Activated T-cell treated with anti-CD3 and anti-CD28 coated beads for 48 hours (primary cell): ENCODE results near the gene CREBL2.
"Not testable (repeated sequence)": the region's sequence is repeated elsewhere in the genome, so short reads cannot be mapped to it uniquely, and the experiment has no call there.

Experiments
- DNase-seq: peaks from one replicate; pipeline ENCODE4 v3.0.0-alpha.2; 2020; ENCODE audit warnings: low read depth

CREBL2 gene

GRCh38 chr12:12611512-12612306, at the start of gene CREBL2:
TSS of gene CREBL2 (plus strand) at chr12:12611876. CDS start at chr12:12612173, 297 bp downstream.
- peak; percentile 84 for DNase-seq

GRCh38 chr12:12562016-12562483, 49.6 kb upstream of the CREBL2 start:
- DNase-seq = no peak

- peak; percentile 71 for DNase-seq
These were observed 49.0 kb upstream of the CREBL2 start, which contains the start of gene DUSP16 for GRCh38 chr12:12562585-12563261. TSS of gene DUSP16 (minus strand) at chr12:12562863. CDS start at chr12:12521098, 41,765 bp downstream.

- DNase-seq = no peak
These were observed 48.3 kb upstream of the CREBL2 start for GRCh38 chr12:12563290-12563928.

- DNase-seq = no peak
These were observed 46.8 kb upstream of the CREBL2 start for GRCh38 chr12:12564911-12565310.

GRCh38 chr12:12565971-12566370, 45.7 kb upstream of the CREBL2 start:
- not testable (repeated sequence) for DNase-seq

GRCh38 chr12:12572659-12573058, 39.0 kb upstream of the CREBL2 start:
- DNase-seq = no peak

GRCh38 chr12:12577786-12578185, 33.9 kb upstream of the CREBL2 start:
- DNase-seq = no peak

GRCh38 chr12:12580716-12581115, 31.0 kb upstream of the CREBL2 start:
- not testable (repeated sequence) for DNase-seq

- no peak for DNase-seq
These were observed 29.3 kb upstream of the CREBL2 start for GRCh38 chr12:12582193-12582881.

GRCh38 chr12:12582895-12583303, 28.8 kb upstream of the CREBL2 start:
- DNase-seq = peak; percentile 43

GRCh38 chr12:12583510-12584178, 28.0 kb upstream of the CREBL2 start:
- no peak for DNase-seq

GRCh38 chr12:12585115-12585863, 26.4 kb upstream of the CREBL2 start:
- no peak for DNase-seq

- DNase-seq = no peak
These were observed 24.6 kb upstream of the CREBL2 start for GRCh38 chr12:12586879-12587675.

- DNase-seq = no peak
These were observed 23.8 kb upstream of the CREBL2 start for GRCh38 chr12:12587878-12588277.

- not testable (repeated sequence) for DNase-seq
These were observed 23.2 kb upstream of the CREBL2 start for GRCh38 chr12:12588436-12588835.

GRCh38 chr12:12590961-12591360, 20.7 kb upstream of the CREBL2 start:
- DNase-seq = no peak

- DNase-seq = no peak
These were observed 18.7 kb upstream of the CREBL2 start for GRCh38 chr12:12592930-12593329.

GRCh38 chr12:12595929-12596328, 15.7 kb upstream of the CREBL2 start:
- not testable (repeated sequence) for DNase-seq

GRCh38 chr12:12596598-12596997, 15.1 kb upstream of the CREBL2 start:
- DNase-seq = not testable (repeated sequence)
